Gastroesophageal sphincter (tissue), 4 donors: ENCODE results near the gene LGI2. TPM values are rescaled to one million over a fixed set of nuclear protein-coding genes. Genes with fewer than 3 reads are reported as not detected.

ENCODE experiments used
- ATAC-seq: fragments of 150-250 bp; one replicate; pipeline ENCODE4 v1.9.1; 2016; ENCODE audit warnings: mild to moderate bottlenecking, moderate library complexity
- H3K27ac ChIP-seq, 4 donors: fragments of 200-600 bp; sonication (generic) in 3 of 4; 1 replicate in 3 of 4; 2 replicates in 1 of 4; pipeline ENCODE4 v1.5.1; 2016 to 2019
- H3K27me3 ChIP-seq: fragments of 200-600 bp; sonication (generic); one replicate; pipeline ENCODE4 v1.5.1; 2019
- H3K36me3 ChIP-seq, 2 donors: fragments of 200-600 bp; sonication (generic); one replicate each; pipeline ENCODE4 v1.5.1; 2019; ENCODE audit warnings: control low read depth in 1 of 2
- H3K4me1 ChIP-seq, 3 donors: fragments of 200-600 bp; sonication (generic); 1 replicate in 2 of 3; 2 replicates in 1 of 3; pipeline ENCODE4 v1.5.1; 2016 to 2019; ENCODE audit warnings: control low read depth in 2 of 3
- H3K4me3 ChIP-seq, 2 donors: fragments of 200-600 bp; sonication (generic); one replicate each; pipeline ENCODE4 v1.5.1; 2019; ENCODE audit warnings: mild to moderate bottlenecking in 1 of 2, moderate library complexity in 1 of 2
- H3K9me3 ChIP-seq, 3 donors: fragments of 200-600 bp; sonication (generic); one replicate each; pipeline ENCODE4 v1.5.1; 2017 to 2019; ENCODE audit warnings: control low read depth in 2 of 3
- EP300 ChIP-seq: sonication (generic); formaldehyde crosslinking; IDR thresholded peaks from one replicate; pipeline ENCODE4 v1.6.1; 2017; ENCODE audit warnings: antibody characterized with exemption, mild to moderate bottlenecking
- POLR2A ChIP-seq, 2 donors: fragments of 450-650 bp; IDR thresholded peaks; one replicate each; pipeline ENCODE4 v1.6.1; 2017; ENCODE audit warnings: antibody characterized with exemption in 2 of 2, mild to moderate bottlenecking in 2 of 2, moderate library complexity in 1 of 2
- POLR2AphosphoS5 ChIP-seq: sonication (generic); formaldehyde crosslinking; IDR thresholded peaks from one replicate; pipeline ENCODE4 v1.6.1; 2017; ENCODE audit warnings: antibody characterized with exemption
- WGBS, 2 donors: methylation state at CpG; one replicate each; pipeline ENCODE4 v1.1.5; 2018; ENCODE audit warnings: low coverage in 1 of 2; 5-methylcytosine and 5-hydroxymethylcytosine counted together
- total RNA-seq, 4 donors: library from RNA; depleted of rRNA; stranded (reverse); fragments of >200 nt; gene quantifications; one replicate each; pipeline ENCODE4 v1.1.0, GENCODE V29; 2016
- TF ChIP-seq, protein P1 (sequence below), 4 experiments: fragments of 200-600 bp in 2 of 4; fragments of 450-650 bp in 2 of 4; sonication (generic) in 1 of 4; IDR thresholded peaks; one replicate each; pipeline ENCODE4 v1.5.1; 2017 to 2019; ENCODE audit warnings: antibody characterized with exemption in 4 of 4, mild to moderate bottlenecking in 2 of 4, moderate library complexity in 2 of 4

LGI2 gene
- 10 to 100 TPM in 3 of 4 donors, 1 to 10 TPM in 1; 3.2 to 23.0 (median 11.9) TPM for total RNA-seq

GRCh38 chr4:25030277-25031076, at the start of gene LGI2:
Gene LGI2, minus strand, starts transcription at chr4:25030946. Its CDS starts 253 bp downstream, at chr4:25030693.
- peak within 1 kb of the TSS; percentile 54 to 87 (median 84) for H3K27ac ChIP-seq
- WGBS, 2 donors, result no CpG with 5 or more reads among the region's 92 CpGs
- TF ChIP-seq, protein P1, sequence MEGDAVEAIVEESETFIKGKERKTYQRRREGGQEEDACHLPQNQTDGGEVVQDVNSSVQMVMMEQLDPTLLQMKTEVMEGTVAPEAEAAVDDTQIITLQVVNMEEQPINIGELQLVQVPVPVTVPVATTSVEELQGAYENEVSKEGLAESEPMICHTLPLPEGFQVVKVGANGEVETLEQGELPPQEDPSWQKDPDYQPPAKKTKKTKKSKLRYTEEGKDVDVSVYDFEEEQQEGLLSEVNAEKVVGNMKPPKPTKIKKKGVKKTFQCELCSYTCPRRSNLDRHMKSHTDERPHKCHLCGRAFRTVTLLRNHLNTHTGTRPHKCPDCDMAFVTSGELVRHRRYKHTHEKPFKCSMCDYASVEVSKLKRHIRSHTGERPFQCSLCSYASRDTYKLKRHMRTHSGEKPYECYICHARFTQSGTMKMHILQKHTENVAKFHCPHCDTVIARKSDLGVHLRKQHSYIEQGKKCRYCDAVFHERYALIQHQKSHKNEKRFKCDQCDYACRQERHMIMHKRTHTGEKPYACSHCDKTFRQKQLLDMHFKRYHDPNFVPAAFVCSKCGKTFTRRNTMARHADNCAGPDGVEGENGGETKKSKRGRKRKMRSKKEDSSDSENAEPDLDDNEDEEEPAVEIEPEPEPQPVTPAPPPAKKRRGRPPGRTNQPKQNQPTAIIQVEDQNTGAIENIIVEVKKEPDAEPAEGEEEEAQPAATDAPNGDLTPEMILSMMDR (IDR thresholded peaks at IDR 0.05), result no peak
- no peak for TF ChIP-seq POLR2A (IDR thresholded peaks at IDR 0.05)
- no peak for TF ChIP-seq POLR2AphosphoS5
- TF ChIP-seq EP300, result no peak

GRCh38 chr4:25078523-25078922, 47.8 kb upstream of the LGI2 start:
- H3K4me1 ChIP-seq, result no peaks in the 10 kb centered on the region
- ATAC-seq, result no peak
- no peak overlapping the region for H3K4me3 ChIP-seq
- 93 to 100% methylated on average over 1 to 4 of the region's 4 CpGs for WGBS, 2 donors
- H3K27me3 ChIP-seq, result no peaks in the 10 kb centered on the region
- no peaks in the 10 kb centered on the region for H3K9me3 ChIP-seq
- TF ChIP-seq POLR2AphosphoS5 (no peak), POLR2A (IDR thresholded peaks at IDR 0.05) (no peak), EP300 (no peak)
- TF ChIP-seq, protein P1 (IDR thresholded peaks at IDR 0.05), result no peak
- no peaks in the 10 kb centered on the region for H3K36me3 ChIP-seq
- no peak overlapping the region for H3K27ac ChIP-seq

More at GRCh38 chr4:25030277-25031076, at the start of gene LGI2:
- peaks cover 0 to 12% of the 10 kb centered on the region in 2 donors for H3K36me3 ChIP-seq
- H3K4me1 ChIP-seq, result peaks cover 0 to 49% (median 9%) of the 10 kb centered on the region in 3 donors
- H3K27me3 ChIP-seq, result no peaks in the 10 kb centered on the region
- ATAC-seq, result peak; percentile 72
- peak within 1 kb of the TSS; percentile 49 to 73 for H3K4me3 ChIP-seq
- no peaks in the 10 kb centered on the region for H3K9me3 ChIP-seq

GRCh38 chr4:25076625-25077398, 46.1 kb upstream of the LGI2 start:
- Histone ChIP-seq H3K36me3 (no peaks in the 10 kb centered on the region), H3K27ac (no peak overlapping the region), H3K9me3 (no peaks in the 10 kb centered on the region), H3K4me1 (no peaks in the 10 kb centered on the region), H3K4me3 (no peak overlapping the region), H3K27me3 (no peaks in the 10 kb centered on the region)
- no peak for TF ChIP-seq EP300
- no peak for TF ChIP-seq POLR2A (IDR thresholded peaks at IDR 0.05)
- TF ChIP-seq, protein P1 (IDR thresholded peaks at IDR 0.05), result no peak
- no peak for TF ChIP-seq POLR2AphosphoS5
- WGBS, 2 donors, result 62 to 73% methylated on average over 3 of the region's 3 CpGs
- ATAC-seq, result no peak

DNA sequence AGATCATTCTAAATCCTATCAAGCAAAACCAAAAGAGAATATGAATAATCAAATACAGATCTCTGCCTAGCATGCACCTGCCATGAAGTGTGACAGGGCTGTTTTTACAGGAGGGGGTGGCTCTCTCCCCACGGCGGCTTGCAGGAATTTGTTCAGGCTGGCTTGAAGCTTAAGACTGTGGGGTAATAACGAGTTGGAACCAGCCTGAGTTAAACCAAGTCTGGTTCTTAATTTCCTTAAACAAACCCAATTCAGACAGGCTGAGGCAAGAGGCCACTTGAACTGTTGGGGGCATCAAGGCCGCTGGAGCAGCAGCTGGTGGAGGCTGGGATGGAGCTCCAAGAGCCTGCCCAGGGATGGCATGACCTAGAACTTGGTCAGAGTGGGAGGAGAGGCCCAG, 45.1 kb upstream of the LGI2 start:
- no peaks in the 10 kb centered on the region for H3K9me3 ChIP-seq
- WGBS, 2 donors, result 81 to 83% methylated on average over 1 to 3 of the region's 4 CpGs
- no peak overlapping the region for H3K27ac ChIP-seq
- no peak for ATAC-seq
- H3K4me3 ChIP-seq, result no peak overlapping the region
- no peak for TF ChIP-seq POLR2A (IDR thresholded peaks at IDR 0.05)
- TF ChIP-seq, protein P1 (IDR thresholded peaks at IDR 0.05), result no peak
- no peaks in the 10 kb centered on the region for H3K4me1 ChIP-seq
- no peaks in the 10 kb centered on the region for H3K27me3 ChIP-seq
- no peaks in the 10 kb centered on the region for H3K36me3 ChIP-seq
